GM21529 (cell line): Measurements from ENCODE around the gene MAPRE2.

Source experiments
- ATAC-seq: cut with Tn5 transposase; IDR thresholded peaks from one replicate; pipeline ENCODE4 v1.9.1; 2021; ENCODE audit not compliant: unreplicated experiment

MAPRE2 gene

GRCh38 chr18:35118641-35119040 lies 77.4 kb downstream of the MAPRE2 start:
- no peak for ATAC-seq

GRCh38 chr18:35121038-35121437 lies 79.8 kb downstream of the MAPRE2 start:
- ATAC-seq, result no peak

- ATAC-seq, result no peak
Measured at GRCh38 chr18:35121531-35121930, 80.3 kb downstream of the MAPRE2 start.

GRCh38 chr18:35122586-35123224 lies 81.5 kb downstream of the MAPRE2 start:
- peak; percentile 60 for ATAC-seq

- ATAC-seq, result no peak
Measured at GRCh38 chr18:35123811-35124210, 82.6 kb downstream of the MAPRE2 start.

GRCh38 chr18:35127201-35127600 lies 86.0 kb downstream of the MAPRE2 start:
- no peak for ATAC-seq

- ATAC-seq, result no peak
Measured at GRCh38 chr18:35128675-35129074, 87.5 kb downstream of the MAPRE2 start.

GRCh38 chr18:35130236-35130635 lies 89.0 kb downstream of the MAPRE2 start:
- no peak for ATAC-seq

GRCh38 chr18:35131387-35132020 lies 90.3 kb downstream of the MAPRE2 start:
- no peak for ATAC-seq

- ATAC-seq, result no peak
Measured at GRCh38 chr18:35132021-35132902, 91.0 kb downstream of the MAPRE2 start.

- no peak for ATAC-seq
Measured at GRCh38 chr18:35134190-35134730, 93.0 kb downstream of the MAPRE2 start.

- ATAC-seq, result no peak
Measured at GRCh38 chr18:35134791-35135531, 93.7 kb downstream of the MAPRE2 start.

- ATAC-seq, result no peak
Measured at GRCh38 chr18:35136248-35136647, 95.0 kb downstream of the MAPRE2 start.

GRCh38 chr18:35136885-35137284 lies 95.7 kb downstream of the MAPRE2 start:
- ATAC-seq, result no peak

- ATAC-seq, result no peak
Measured at GRCh38 chr18:35137632-35138031, 96.4 kb downstream of the MAPRE2 start.

- ATAC-seq, result no peak
Measured at GRCh38 chr18:35138773-35139172, 97.6 kb downstream of the MAPRE2 start.

- no peak for ATAC-seq
Measured at GRCh38 chr18:35139517-35139916, 98.3 kb downstream of the MAPRE2 start.

GRCh38 chr18:35141077-35141476 lies 99.9 kb downstream of the MAPRE2 start:
- no peak for ATAC-seq

- ATAC-seq, result no peak
Measured at GRCh38 chr18:35141567-35142274, 100.5 kb downstream of the MAPRE2 start.

GRCh38 chr18:35142275-35142615 lies 101.0 kb downstream of the MAPRE2 start:
- ATAC-seq, result no peak
